ENCODE measurements around the gene TRAF3IP1.

TRAF3IP1 gene

DNA sequence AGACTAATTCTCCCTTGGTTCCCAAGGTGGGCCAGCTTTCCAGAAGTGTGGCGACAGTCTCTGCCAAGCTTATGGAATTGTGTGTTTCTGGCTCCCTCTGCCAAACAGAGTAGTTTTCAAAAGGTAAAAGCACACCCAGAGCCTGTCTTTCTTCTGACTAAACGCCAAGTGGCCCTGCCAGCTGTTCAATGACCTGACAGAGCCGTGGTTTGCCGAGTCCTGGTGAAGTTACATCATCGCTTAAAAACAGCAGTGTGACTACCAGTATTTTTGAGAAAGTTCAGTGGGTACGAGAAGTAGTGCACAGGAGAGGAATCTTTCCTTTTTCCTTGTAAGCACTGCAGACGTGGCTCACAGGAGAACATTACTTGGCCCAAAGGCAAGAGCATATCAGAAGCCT, 33.8 kb upstream of the TRAF3IP1 start:
- intact Hi-C loops (cut with DNase I; ENCODE audit: low total_unique reads): loop anchor here (10.0 kb wide), 1 partner anchor 1958 kb away; no protein-coding TSS in a partner anchor
- peak overlapping the region; percentile 98 to 99 for H3K27ac ChIP-seq
- no peaks in the 10 kb centered on the region for H3K27me3 ChIP-seq
- no peaks in the 10 kb centered on the region for H3K9me3 ChIP-seq
- peak in 1 of 2 experiments; percentile 42 for TF ChIP-seq CTCF (IDR thresholded peaks at IDR 0.05)
- no peaks in the 10 kb centered on the region for H3K36me3 ChIP-seq
- peaks cover 0 to 69% (median 51%) of the 10 kb centered on the region in 4 donors for H3K4me1 ChIP-seq
- peak; percentile 79 to 91 for DNase-seq
- peak overlapping the region; percentile 86 to 90 for H3K4me3 ChIP-seq

DNA sequence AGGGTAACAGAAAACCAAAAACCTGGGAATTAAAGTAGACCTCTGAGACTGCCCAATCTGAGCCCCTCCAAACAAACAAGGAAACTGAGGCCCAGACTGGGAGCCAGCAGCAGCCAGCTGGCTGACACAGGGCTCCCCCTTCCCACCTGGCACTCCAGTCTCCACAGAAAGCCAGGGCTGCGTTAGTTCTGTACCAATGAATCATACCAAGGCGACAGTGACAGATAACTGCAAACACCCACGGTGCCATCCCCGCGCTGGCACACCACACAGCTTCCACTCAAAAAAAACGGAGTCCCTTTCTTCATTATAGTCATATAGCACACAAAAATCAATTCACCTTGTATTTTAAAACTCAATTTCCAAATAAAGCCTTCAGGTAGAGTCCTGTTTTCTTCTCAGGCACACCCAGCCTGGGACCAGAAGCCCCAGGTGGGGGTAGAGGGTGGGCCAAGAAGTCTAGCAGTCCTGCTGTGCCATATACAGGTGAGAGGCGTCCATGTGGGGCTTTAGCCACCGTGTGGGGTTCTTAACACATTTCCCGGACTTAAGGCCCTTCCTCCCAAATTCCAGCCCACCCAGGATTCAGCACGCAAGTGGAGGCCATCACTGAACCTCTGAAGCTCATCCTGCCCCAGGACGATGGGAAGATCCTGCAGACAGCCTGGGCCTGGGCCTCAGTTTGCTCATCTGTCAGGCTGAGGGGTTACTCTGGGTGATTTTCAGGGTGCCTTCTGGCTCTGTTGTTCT, 33.2 kb upstream of the TRAF3IP1 start:
- Histone ChIP-seq H3K36me3 (no peaks in the 10 kb centered on the region), H3K27ac (peak overlapping the region; percentile 98 to 99), H3K9me3 (no peaks in the 10 kb centered on the region), H3K27me3 (no peaks in the 10 kb centered on the region), H3K4me1 (peaks cover 0 to 62% (median 51%) of the 10 kb centered on the region in 4 donors), H3K4me3 (peak overlapping the region; percentile 86 to 90)
- no peak for DNase-seq
- no peak for TF ChIP-seq CTCF (IDR thresholded peaks at IDR 0.05)
- intact Hi-C loops (cut with DNase I; ENCODE audit: low total_unique reads): loop anchor here (10.0 kb wide), 1 partner anchor 1958 kb away; no protein-coding TSS in a partner anchor

DNA sequence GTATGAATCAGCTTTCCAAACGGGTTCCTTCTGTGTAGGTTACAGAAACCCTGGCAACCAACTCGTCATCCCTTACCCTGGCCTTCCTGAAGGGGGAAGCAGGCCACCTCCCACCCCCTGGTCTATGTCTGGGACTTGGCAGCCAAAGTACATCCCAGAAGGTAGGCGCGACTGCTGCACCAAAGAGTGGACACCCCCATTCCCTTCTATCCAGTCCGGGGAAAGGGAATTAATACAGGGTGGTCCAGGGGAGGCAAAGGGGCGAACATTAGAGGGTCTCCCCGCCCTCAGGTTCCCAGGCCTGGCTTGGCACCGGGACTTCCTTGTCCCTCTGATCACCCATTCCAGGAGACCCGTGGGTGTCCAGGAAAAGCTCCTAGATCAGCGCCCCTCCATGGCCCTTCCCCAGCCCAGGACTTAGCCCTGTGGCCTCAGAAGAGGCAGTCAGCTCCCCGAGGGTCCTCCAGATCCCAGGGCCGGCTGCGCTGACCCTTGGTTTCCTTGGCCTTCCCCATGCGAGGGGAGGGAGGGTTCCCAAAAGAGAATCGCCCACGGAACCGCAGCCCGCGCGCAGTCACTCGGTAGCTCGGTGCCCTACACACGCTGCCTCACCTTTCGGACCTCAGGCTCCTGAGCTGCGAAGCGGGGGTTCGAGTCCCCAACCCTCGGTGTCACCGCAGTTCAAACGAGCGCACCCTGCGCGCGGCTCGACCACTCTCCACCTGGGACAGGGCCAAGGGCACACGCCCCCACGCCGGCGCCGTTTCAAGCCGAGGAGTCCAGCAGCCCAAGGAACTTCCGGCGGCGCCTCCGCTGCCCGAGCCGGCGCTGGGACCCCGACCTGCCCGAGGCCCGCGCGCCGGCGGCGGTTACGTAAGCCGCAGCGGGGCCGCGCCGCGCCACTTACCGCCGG, 32.3 kb upstream of the TRAF3IP1 start, which contains the start of gene PER2:
PER2 (minus strand) TSS at position 874 of the 913 bp plus-strand sequence. CDS start 10,674 bp downstream, outside the sequence.
- H3K36me3 ChIP-seq: no peaks in the 10 kb centered on the region
- no peaks in the 10 kb centered on the region for H3K9me3 ChIP-seq
- DNase-seq: peak; percentile 71 to 81
- no peaks in the 10 kb centered on the region for H3K27me3 ChIP-seq
- peak within 1 kb of the TSS; percentile 98 to 99 for H3K27ac ChIP-seq
- H3K4me3 ChIP-seq: peak within 1 kb of the TSS; percentile 86 to 90
- H3K4me1 ChIP-seq: peaks cover 0 to 57% (median 48%) of the 10 kb centered on the region in 4 donors
- intact Hi-C loops (cut with DNase I; ENCODE audit: low total_unique reads): loop anchor here (2.0 to 10.0 kb wide), 2 partner anchors 33 to 1957 kb away; partner anchors contain the start of gene TRAF3IP1
- TF ChIP-seq CTCF (IDR thresholded peaks at IDR 0.05): peak in 1 of 2 experiments; percentile 18

DNA sequence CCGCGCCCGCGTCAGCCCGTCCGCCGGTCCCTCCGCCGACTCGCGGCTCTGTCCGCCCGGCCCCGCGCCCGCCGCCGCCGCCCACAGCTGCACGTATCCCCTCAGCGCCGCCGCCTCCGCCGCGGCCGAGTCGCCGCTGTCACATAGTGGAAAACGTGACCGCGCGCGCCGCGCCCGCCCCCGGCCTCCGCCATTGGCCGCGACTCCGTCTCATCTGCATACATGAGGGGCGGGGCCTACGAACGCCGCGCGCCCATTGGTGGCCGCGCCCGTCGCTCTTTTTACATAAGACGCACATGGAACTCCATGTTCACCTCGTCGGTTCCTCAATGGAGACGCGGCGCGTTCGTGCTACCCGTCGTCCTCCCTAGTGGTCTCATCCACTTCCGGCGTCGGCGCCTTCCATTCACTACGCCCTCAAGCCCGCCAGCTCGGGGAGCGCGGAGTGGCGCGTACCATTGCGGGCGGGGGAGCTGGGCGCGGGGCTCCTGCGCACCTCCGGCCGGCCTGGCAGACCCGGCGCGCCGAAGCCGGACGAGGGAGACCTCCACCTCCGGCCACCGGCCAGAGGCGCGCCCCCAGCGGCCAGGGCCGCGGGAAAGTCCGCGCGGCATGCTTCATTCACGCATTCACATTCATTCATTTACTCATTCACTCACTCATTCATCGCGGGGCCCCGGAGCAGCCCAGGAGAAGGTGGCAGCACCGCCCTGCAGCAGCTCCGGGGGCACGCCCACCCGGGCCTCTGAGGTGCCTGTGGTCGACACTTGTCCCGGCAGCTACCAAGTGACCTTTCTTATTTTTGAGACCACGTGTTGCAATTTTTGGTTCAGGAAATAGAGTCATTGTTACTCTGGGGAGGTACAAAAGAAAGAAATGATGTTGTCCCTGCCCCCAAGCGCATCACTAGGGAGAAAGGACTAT, 31.4 kb upstream of the TRAF3IP1 start:
- peak; percentile 19 to 20 for TF ChIP-seq CTCF (IDR thresholded peaks at IDR 0.05)
- Histone ChIP-seq H3K9me3 (no peaks in the 10 kb centered on the region), H3K4me3 (peak overlapping the region; percentile 86 to 90), H3K27me3 (no peaks in the 10 kb centered on the region), H3K4me1 (peaks cover 0 to 48% (median 43%) of the 10 kb centered on the region in 4 donors), H3K27ac (peak overlapping the region; percentile 98 to 99), H3K36me3 (no peaks in the 10 kb centered on the region)
- peak; percentile 99 for DNase-seq
- intact Hi-C loops (cut with DNase I; ENCODE audit: low total_unique reads): loop anchor here (2.0 to 10.0 kb wide), 2 partner anchors 32 to 1956 kb away; partner anchors contain the start of gene TRAF3IP1

Measured in tibial artery (tissue), 4 donors.